Measurements from ENCODE around the gene DLG2.

DLG2 gene

GRCh38 chr11:84655712-84656111, 971.4 kb downstream of the DLG2 start:
- DNase-seq (ENCODE audit: low spot score): no peak

GRCh38 chr11:84648471-84648870, 978.7 kb downstream of the DLG2 start:
- no peak for DNase-seq (ENCODE audit: low spot score)

GRCh38 chr11:84645988-84646694, 981.0 kb downstream of the DLG2 start:
- DNase-seq (ENCODE audit: low spot score): no peak

- DNase-seq (ENCODE audit: low spot score): no peak
Measured at GRCh38 chr11:84642500-84642899, 984.6 kb downstream of the DLG2 start.

GRCh38 chr11:84634309-84634708, 992.8 kb downstream of the DLG2 start:
- no peak for DNase-seq (ENCODE audit: low spot score)

- DNase-seq (ENCODE audit: low spot score): no peak
Measured at GRCh38 chr11:84628871-84629620, 998.1 kb downstream of the DLG2 start.

GRCh38 chr11:84626256-84626655, 1000.9 kb downstream of the DLG2 start:
- DNase-seq (ENCODE audit: low spot score): no peak

- DNase-seq (ENCODE audit: low spot score): no peak
Measured at GRCh38 chr11:84612645-84613044, 1014.5 kb downstream of the DLG2 start.

GRCh38 chr11:84608837-84609196, 1018.3 kb downstream of the DLG2 start:
- no peak for DNase-seq (ENCODE audit: low spot score)

- no peak for DNase-seq (ENCODE audit: low spot score)
Measured at GRCh38 chr11:84607975-84608836, 1018.9 kb downstream of the DLG2 start.

GRCh38 chr11:84594602-84595001, 1032.5 kb downstream of the DLG2 start:
- DNase-seq (ENCODE audit: low spot score): no peak

GRCh38 chr11:84590106-84590505, 1037.0 kb downstream of the DLG2 start:
- DNase-seq (ENCODE audit: low spot score): no peak

- no peak for DNase-seq (ENCODE audit: low spot score)
Measured at GRCh38 chr11:84588131-84588829, 1038.9 kb downstream of the DLG2 start.

GRCh38 chr11:84583106-84583505, 1044.0 kb downstream of the DLG2 start:
- no peak for DNase-seq (ENCODE audit: low spot score)

GRCh38 chr11:84581083-84581482, 1046.1 kb downstream of the DLG2 start:
- no peak for DNase-seq (ENCODE audit: low spot score)

- no peak for DNase-seq (ENCODE audit: low spot score)
Measured at GRCh38 chr11:84580428-84580827, 1046.7 kb downstream of the DLG2 start.

- no peak for DNase-seq (ENCODE audit: low spot score)
Measured at GRCh38 chr11:84573868-84574267, 1053.3 kb downstream of the DLG2 start.

- no peak for DNase-seq (ENCODE audit: low spot score)
Measured at GRCh38 chr11:84566671-84567070, 1060.5 kb downstream of the DLG2 start.

GRCh38 chr11:84564867-84565184, 1062.3 kb downstream of the DLG2 start:
- no peak for DNase-seq (ENCODE audit: low spot score)

- DNase-seq (ENCODE audit: low spot score): peak; percentile 62
Measured at GRCh38 chr11:84564180-84564866, 1062.8 kb downstream of the DLG2 start.

- DNase-seq (ENCODE audit: low spot score): no peak
Measured at GRCh38 chr11:84563356-84563755, 1063.8 kb downstream of the DLG2 start.

GRCh38 chr11:84560206-84560605, 1066.9 kb downstream of the DLG2 start:
- no peak for DNase-seq (ENCODE audit: low spot score)
